ENCODE results near the gene GTF2H3. TPM values are rescaled to one million over a fixed set of nuclear protein-coding genes. Genes with fewer than 3 reads are reported as not detected.

The GTF2H3 gene
- total and polyA plus RNA-seq, 9 of the 15 experiments (the other 6 are each of a cell fraction or from before 2014, with no cell fraction given): 22.7 to 99.7 (median 49.6) TPM

DNA sequence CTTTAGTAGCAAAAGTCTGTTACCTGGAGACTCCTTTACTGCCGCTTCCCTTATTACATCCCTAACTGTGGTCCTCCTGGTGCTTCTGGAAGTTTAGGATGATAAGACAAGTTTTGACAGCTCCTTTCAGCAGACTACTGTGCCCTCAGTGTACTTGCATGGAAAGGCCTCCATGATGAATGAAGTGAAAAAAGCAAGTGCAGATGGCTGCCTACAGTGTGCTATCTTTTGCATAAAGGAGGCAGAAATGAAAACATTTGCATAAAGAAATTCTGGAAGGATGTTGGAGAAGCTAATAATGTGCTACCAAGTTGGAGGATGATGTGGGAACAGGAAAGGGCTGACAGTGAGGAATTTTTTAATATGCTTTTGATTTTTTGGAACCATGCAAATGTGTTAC, 41.8 kb downstream of the GTF2H3 start:
- Histone ChIP-seq H2AFZ (ENCODE audit: low read depth, low read length) (no peak overlapping the region), H4K20me1 (replicated peaks; ENCODE audit: control insufficient read depth, insufficient read depth, low read length) (no peaks in the 10 kb centered on the region), H3K9me1 (ENCODE audit: control insufficient read depth, insufficient read depth, low read length) (no peaks in the 10 kb centered on the region), H3K4me3 (no peak overlapping the region), H3K79me2 (ENCODE audit: control insufficient read depth, insufficient read depth, low read length) (no peaks in the 10 kb centered on the region), H3K4me2 (ENCODE audit: insufficient read depth, low read length) (no peak overlapping the region), H3K36me3 (ENCODE audit: control insufficient read depth, insufficient read depth, low read length) (no peaks in the 10 kb centered on the region), H3K9ac (ENCODE audit: insufficient read depth in 1 of 2, low read depth in 2 of 2, low read length in 2 of 2) (no peak overlapping the region), H3K4me1 (replicated peaks in 1 of 2; ENCODE audit: control insufficient read depth in 2 of 2, insufficient read depth in 2 of 2, low read length in 2 of 2) (peaks cover 0 to 11% of the 10 kb centered on the region in 2 experiments; a peak in 3 of 5 replicates), H3K9me3 (replicated peaks; ENCODE audit: control insufficient read depth, insufficient read depth, low read depth, low read length) (no peaks in the 10 kb centered on the region), H3K27me3 (ENCODE audit: control insufficient read depth in 2 of 2, insufficient read depth in 2 of 2, low read length in 2 of 2) (no peaks in the 10 kb centered on the region), H3K27ac (ENCODE audit: extremely low read depth, low read depth, low read length) (no peak overlapping the region)
- 80% methylated on average over 1 of the region's 1 CpG for WGBS (ENCODE audit: insufficient coverage, low coverage, missing lambda C conversion rate)
- ChIA-PET POLR2A (interaction anchor here (0.6 kb wide), 1 partner anchor 28 kb away, joined by 3 read pairs; no protein-coding TSS in a partner anchor), CTCF (ENCODE audit: low intra/inter-chr PET ratio) (no interaction called here)
- BruUV-seq (replicated peaks): no TSS peak
- intact Hi-C loops (cut with micrococcal nuclease): no loop called here
- DNase-seq (ENCODE audit: extremely low read depth in 1 of 4, low spot score in 3 of 4) (no peak), ATAC-seq (no peak), FAIRE-seq (no peak)
- in situ Hi-C loops (cut with MboI): no loop called here
- TF ChIP-seq, protein P1, sequence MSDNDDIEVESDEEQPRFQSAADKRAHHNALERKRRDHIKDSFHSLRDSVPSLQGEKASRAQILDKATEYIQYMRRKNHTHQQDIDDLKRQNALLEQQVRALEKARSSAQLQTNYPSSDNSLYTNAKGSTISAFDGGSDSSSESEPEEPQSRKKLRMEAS (CRISPR knock-in tag; IDR thresholded peaks at IDR 0.05): no peak
- TF ChIP-seq, protein P2, sequence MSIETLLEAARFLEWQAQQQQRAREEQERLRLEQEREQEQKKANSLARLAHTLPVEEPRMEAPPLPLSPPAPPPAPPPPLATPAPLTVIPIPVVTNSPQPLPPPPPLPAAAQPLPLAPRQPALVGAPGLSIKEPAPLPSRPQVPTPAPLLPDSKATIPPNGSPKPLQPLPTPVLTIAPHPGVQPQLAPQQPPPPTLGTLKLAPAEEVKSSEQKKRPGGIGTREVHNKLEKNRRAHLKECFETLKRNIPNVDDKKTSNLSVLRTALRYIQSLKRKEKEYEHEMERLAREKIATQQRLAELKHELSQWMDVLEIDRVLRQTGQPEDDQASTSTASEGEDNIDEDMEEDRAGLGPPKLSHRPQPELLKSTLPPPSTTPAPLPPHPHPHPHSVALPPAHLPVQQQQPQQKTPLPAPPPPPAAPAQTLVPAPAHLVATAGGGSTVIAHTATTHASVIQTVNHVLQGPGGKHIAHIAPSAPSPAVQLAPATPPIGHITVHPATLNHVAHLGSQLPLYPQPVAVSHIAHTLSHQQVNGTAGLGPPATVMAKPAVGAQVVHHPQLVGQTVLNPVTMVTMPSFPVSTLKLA (conservative IDR thresholded peaks at IDR 0.05): no peak
- TF ChIP-seq FOXP1 (CRISPR knock-in tag; IDR thresholded peaks at IDR 0.05) (no peak), MIER1 (IDR thresholded peaks at IDR 0.05; ENCODE audit: low read depth) (no peak), PHB (CRISPR knock-in tag; IDR thresholded peaks at IDR 0.05) (no peak), ZNF551 (CRISPR knock-in tag; IDR thresholded peaks at IDR 0.05) (no peak), SLC30A9 (CRISPR knock-in tag; IDR thresholded peaks at IDR 0.05) (no peak), ESRRA (IDR thresholded peaks at IDR 0.05; ENCODE audit: borderline replicate concordance, low read depth) (no peak), ARHGAP35 (IDR thresholded peaks at IDR 0.05; ENCODE audit: partially characterized antibody) (no peak), FOXA3 (CRISPR knock-in tag; conservative IDR thresholded peaks at IDR 0.05 in 1 of 2, IDR thresholded peaks at IDR 0.05 in 1 of 2) (no peak)
- TF ChIP-seq, protein P3, sequence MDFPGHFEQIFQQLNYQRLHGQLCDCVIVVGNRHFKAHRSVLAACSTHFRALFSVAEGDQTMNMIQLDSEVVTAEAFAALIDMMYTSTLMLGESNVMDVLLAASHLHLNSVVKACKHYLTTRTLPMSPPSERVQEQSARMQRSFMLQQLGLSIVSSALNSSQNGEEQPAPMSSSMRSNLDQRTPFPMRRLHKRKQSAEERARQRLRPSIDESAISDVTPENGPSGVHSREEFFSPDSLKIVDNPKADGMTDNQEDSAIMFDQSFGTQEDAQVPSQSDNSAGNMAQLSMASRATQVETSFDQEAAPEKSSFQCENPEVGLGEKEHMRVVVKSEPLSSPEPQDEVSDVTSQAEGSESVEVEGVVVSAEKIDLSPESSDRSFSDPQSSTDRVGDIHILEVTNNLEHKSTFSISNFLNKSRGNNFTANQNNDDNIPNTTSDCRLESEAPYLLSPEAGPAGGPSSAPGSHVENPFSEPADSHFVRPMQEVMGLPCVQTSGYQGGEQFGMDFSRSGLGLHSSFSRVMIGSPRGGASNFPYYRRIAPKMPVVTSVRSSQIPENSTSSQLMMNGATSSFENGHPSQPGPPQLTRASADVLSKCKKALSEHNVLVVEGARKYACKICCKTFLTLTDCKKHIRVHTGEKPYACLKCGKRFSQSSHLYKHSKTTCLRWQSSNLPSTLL (IDR thresholded peaks at IDR 0.05): no peak
- TF ChIP-seq, protein P4, sequence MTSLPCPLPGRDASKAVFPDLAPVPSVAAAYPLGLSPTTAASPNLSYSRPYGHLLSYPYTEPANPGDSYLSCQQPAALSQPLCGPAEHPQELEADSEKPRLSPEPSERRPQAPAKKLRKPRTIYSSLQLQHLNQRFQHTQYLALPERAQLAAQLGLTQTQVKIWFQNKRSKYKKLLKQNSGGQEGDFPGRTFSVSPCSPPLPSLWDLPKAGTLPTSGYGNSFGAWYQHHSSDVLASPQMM (CRISPR knock-in tag; IDR thresholded peaks at IDR 0.05): no peak
- TF ChIP-seq, protein P5, sequence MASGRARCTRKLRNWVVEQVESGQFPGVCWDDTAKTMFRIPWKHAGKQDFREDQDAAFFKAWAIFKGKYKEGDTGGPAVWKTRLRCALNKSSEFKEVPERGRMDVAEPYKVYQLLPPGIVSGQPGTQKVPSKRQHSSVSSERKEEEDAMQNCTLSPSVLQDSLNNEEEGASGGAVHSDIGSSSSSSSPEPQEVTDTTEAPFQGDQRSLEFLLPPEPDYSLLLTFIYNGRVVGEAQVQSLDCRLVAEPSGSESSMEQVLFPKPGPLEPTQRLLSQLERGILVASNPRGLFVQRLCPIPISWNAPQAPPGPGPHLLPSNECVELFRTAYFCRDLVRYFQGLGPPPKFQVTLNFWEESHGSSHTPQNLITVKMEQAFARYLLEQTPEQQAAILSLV (tag; IDR thresholded peaks at IDR 0.05): no peak
- TF ChIP-seq, protein P6, sequence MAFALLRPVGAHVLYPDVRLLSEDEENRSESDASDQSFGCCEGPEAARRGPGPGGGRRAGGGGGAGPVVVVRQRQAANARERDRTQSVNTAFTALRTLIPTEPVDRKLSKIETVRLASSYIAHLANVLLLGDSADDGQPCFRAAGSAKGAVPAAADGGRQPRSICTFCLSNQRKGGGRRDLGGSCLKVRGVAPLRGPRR (CRISPR knock-in tag; IDR thresholded peaks at IDR 0.05): no peak

Data from K562 (cell line).